ENCODE data around the gene CPXM2. TPM values are rescaled to one million over a fixed set of nuclear protein-coding genes. Genes with fewer than 3 reads are reported as not detected.

Gene CPXM2
- total RNA-seq, 1 donor from 2014 or later = 0.14 TPM

DNA sequence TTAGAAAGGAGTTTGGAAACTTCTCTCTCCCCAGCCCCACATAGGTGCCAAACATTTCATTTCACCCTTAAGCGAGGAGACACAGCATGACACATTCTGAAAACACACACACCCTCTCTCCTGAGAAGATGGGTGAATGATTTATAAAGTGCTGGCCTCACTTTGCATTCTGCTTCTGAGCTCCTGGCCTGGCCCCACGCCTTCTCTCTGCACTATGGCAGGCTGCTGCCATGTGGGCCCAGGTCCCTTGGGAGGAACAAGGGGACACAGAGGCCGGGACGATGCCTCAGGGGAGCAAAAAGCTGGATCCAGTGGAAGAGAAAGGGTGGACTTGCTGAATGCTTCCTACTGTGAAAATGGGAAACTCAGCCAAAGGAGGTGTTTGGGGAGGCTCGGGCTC lies 56.0 kb downstream of the CPXM2 start:
- TF ChIP-seq, protein P1, sequence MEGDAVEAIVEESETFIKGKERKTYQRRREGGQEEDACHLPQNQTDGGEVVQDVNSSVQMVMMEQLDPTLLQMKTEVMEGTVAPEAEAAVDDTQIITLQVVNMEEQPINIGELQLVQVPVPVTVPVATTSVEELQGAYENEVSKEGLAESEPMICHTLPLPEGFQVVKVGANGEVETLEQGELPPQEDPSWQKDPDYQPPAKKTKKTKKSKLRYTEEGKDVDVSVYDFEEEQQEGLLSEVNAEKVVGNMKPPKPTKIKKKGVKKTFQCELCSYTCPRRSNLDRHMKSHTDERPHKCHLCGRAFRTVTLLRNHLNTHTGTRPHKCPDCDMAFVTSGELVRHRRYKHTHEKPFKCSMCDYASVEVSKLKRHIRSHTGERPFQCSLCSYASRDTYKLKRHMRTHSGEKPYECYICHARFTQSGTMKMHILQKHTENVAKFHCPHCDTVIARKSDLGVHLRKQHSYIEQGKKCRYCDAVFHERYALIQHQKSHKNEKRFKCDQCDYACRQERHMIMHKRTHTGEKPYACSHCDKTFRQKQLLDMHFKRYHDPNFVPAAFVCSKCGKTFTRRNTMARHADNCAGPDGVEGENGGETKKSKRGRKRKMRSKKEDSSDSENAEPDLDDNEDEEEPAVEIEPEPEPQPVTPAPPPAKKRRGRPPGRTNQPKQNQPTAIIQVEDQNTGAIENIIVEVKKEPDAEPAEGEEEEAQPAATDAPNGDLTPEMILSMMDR (IDR thresholded peaks at IDR 0.05; ENCODE audit: unreplicated experiment) = no peak
- Mint-ChIP-seq H3K27ac (no peak overlapping the region), H3K9me3 (ENCODE audit: low read depth) (no peaks in the 10 kb centered on the region), H3K27me3 (peaks cover 21% of the 10 kb centered on the region), H3K36me3 (ENCODE audit: insufficient read depth) (no peaks in the 10 kb centered on the region), H3K4me3 (ENCODE audit: low read depth) (no peak overlapping the region), H3K4me1 (ENCODE audit: low read depth) (no peaks in the 10 kb centered on the region)
- DNase-seq (ENCODE audit: low spot score, unreplicated experiment) = no peak

DNA sequence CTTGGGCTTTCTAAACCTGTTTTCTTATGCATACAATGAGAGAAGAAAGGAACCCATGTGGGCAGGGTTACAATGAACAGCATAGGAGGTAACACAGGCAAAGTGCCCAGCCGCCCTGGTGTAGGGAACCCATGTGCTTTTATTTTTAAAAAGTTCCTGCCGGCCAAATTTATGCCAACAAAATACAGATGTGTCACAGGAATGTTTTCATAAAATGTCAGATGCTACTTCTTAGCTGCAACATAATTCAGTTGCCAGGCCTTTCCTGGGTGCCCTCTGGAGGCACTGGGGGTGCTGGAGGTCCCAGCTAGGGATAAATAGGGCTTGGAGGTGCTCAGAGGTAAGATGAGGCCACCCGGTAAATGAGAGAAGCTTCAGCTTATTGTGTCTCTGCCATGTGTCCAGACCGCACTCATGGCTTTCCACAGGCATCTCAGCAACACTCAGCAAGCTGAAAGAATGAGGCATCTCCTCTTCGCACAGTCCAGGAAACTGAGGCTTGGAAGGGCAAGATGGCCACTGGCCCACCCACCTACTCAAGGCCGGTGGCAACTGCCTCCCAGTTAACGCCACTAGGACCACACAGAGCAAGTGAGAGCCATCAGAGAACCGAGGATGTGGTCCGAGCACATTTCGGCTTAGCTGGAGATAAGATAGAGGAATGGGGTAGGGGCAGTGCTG lies 58.3 kb downstream of the CPXM2 start:
- no peaks in the 10 kb centered on the region for H3K4me1 Mint-ChIP-seq (ENCODE audit: low read depth)
- H3K36me3 Mint-ChIP-seq (ENCODE audit: insufficient read depth) = no peaks in the 10 kb centered on the region
- TF ChIP-seq, protein P1 (IDR thresholded peaks at IDR 0.05; ENCODE audit: unreplicated experiment) = no peak
- H3K27ac Mint-ChIP-seq = no peak overlapping the region
- H3K27me3 Mint-ChIP-seq = peaks cover 17% of the 10 kb centered on the region
- no peak for DNase-seq (ENCODE audit: low spot score, unreplicated experiment)
- no peak overlapping the region for H3K4me3 Mint-ChIP-seq (ENCODE audit: low read depth)
- peaks cover 4% of the 10 kb centered on the region for H3K9me3 Mint-ChIP-seq (ENCODE audit: low read depth)

DNA sequence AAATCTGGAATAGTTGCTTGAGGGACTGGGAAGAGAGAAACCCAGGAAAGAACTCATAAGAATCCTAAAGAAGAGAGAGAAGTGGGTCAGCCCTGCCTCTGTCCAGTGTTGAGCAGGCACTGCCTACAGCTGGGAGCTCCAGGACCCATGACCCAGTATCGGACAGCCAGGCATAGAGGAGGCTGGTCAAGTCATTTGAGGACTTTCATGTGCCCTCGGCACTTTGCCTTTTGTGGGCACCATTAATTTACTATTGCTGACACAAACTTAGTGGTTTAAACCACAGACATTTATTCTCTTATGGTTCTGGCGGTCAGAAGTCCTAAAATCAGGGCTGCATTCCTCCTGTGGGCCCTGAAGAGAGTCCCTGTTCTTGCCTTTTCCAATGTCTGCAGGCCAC lies 60.3 kb downstream of the CPXM2 start:
- Mint-ChIP-seq H3K9me3 (ENCODE audit: low read depth) (peaks cover 7% of the 10 kb centered on the region), H3K36me3 (ENCODE audit: insufficient read depth) (no peaks in the 10 kb centered on the region), H3K4me3 (ENCODE audit: low read depth) (no peak overlapping the region), H3K27me3 (peaks cover 3% of the 10 kb centered on the region), H3K27ac (no peak overlapping the region), H3K4me1 (ENCODE audit: low read depth) (no peaks in the 10 kb centered on the region)
- DNase-seq (ENCODE audit: low spot score, unreplicated experiment) = no peak
- TF ChIP-seq, protein P1 (IDR thresholded peaks at IDR 0.05; ENCODE audit: unreplicated experiment) = no peak

DNA sequence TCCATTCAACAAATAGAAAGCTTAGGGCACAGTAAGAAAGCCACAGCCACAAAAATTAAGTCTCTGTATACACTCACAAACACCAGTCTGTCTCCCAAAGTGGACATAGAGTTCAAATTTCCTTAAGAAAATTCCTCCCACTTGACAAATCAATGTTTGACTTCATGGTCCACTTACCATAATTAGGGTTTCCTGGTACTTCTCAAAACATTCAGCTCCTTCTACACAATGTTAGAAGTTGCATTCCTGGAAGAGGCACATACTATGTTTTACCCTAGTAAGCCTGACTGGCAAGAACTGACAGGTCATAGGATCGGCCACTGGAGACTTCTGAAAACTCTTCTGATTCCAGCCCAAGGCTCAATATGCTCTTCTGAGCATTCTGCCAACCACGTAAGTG lies 70.5 kb downstream of the CPXM2 start:
- DNase-seq (ENCODE audit: low spot score, unreplicated experiment) = no peak
- Mint-ChIP-seq H3K9me3 (ENCODE audit: low read depth) (no peaks in the 10 kb centered on the region), H3K36me3 (ENCODE audit: insufficient read depth) (no peaks in the 10 kb centered on the region), H3K4me3 (ENCODE audit: low read depth) (no peak overlapping the region), H3K4me1 (ENCODE audit: low read depth) (no peaks in the 10 kb centered on the region), H3K27me3 (no peaks in the 10 kb centered on the region), H3K27ac (no peak overlapping the region)
- TF ChIP-seq, protein P1 (IDR thresholded peaks at IDR 0.05; ENCODE audit: unreplicated experiment) = no peak

DNA sequence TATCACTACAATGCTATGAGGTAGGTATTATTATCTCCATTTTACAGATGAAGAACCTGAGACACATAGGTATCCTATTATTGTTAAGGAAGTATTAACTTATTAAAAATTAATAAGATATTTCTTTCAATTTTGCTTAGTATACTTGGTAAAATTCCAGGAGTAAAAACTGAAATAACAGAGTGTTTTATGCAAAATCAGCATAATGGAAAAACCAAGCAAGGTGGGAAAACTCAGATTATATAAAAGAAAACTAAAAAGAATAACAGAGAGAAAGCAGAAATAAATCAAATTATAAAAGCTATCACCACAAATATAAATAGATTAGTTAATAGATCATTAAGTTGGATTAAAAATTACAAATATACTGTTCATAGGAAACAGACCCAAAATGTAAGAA lies 82.0 kb downstream of the CPXM2 start:
- Mint-ChIP-seq H3K4me3 (ENCODE audit: low read depth) (no peak overlapping the region), H3K36me3 (ENCODE audit: insufficient read depth) (no peaks in the 10 kb centered on the region), H3K27ac (no peak overlapping the region), H3K27me3 (peaks cover 5% of the 10 kb centered on the region), H3K4me1 (ENCODE audit: low read depth) (no peaks in the 10 kb centered on the region), H3K9me3 (ENCODE audit: low read depth) (no peaks in the 10 kb centered on the region)
- TF ChIP-seq, protein P1 (IDR thresholded peaks at IDR 0.05; ENCODE audit: unreplicated experiment) = no peak
- DNase-seq (ENCODE audit: low spot score, unreplicated experiment) = no peak
